Neural cell (in vitro differentiated cells): Measurements from ENCODE around the gene GLRA1.

Experiments
- CTCF ChIP-seq: fragments of 450-650 bp; IDR thresholded peaks from 2 replicates; pipeline ENCODE4 v1.5.1; 2014; ENCODE audit warnings: antibody characterized with exemption, mild to moderate bottlenecking, moderate library complexity; ENCODE audit not compliant: poor library complexity, severe bottlenecking
- EP300 ChIP-seq: fragments of 450-650 bp; conservative IDR thresholded peaks from 2 replicates; pipeline ENCODE4 v1.6.1; 2014; ENCODE audit warnings: antibody characterized with exemption, mild to moderate bottlenecking, moderate library complexity; ENCODE audit not compliant: poor library complexity, severe bottlenecking
- EZH2 ChIP-seq: fragments of 200-600, 300-800 bp; shearing (Covaris generic), sonication (generic); IDR thresholded peaks from 2 replicates; pipeline ENCODE4 v1.6.1; 2014; ENCODE audit warnings: antibody characterized with exemption, low read length, borderline replicate concordance, mild to moderate bottlenecking; ENCODE audit not compliant: insufficient read depth, poor library complexity, severe bottlenecking
- POLR2AphosphoS5 ChIP-seq: IDR thresholded peaks from 2 replicates; pipeline ENCODE4 v1.6.1; 2012
- RAD21 ChIP-seq: fragments of 450-650 bp; conservative IDR thresholded peaks from 2 replicates; pipeline ENCODE4 v1.6.1; 2014; ENCODE audit warnings: antibody characterized with exemption, mild to moderate bottlenecking, moderate library complexity
- SMC3 ChIP-seq: fragments of 450-650 bp; conservative IDR thresholded peaks from 2 replicates; pipeline ENCODE4 v1.6.1; 2014; ENCODE audit warnings: antibody characterized with exemption, mild to moderate bottlenecking, moderate library complexity; ENCODE audit not compliant: poor library complexity
- TAF1 ChIP-seq: IDR thresholded peaks from 2 replicates; pipeline ENCODE4 v1.6.1; 2012; ENCODE audit warnings: low read depth
- TF ChIP-seq, protein P1 (sequence below): IDR thresholded peaks from 2 replicates; pipeline ENCODE4 v1.6.1; 2012; ENCODE audit warnings: borderline replicate concordance

DNA sequence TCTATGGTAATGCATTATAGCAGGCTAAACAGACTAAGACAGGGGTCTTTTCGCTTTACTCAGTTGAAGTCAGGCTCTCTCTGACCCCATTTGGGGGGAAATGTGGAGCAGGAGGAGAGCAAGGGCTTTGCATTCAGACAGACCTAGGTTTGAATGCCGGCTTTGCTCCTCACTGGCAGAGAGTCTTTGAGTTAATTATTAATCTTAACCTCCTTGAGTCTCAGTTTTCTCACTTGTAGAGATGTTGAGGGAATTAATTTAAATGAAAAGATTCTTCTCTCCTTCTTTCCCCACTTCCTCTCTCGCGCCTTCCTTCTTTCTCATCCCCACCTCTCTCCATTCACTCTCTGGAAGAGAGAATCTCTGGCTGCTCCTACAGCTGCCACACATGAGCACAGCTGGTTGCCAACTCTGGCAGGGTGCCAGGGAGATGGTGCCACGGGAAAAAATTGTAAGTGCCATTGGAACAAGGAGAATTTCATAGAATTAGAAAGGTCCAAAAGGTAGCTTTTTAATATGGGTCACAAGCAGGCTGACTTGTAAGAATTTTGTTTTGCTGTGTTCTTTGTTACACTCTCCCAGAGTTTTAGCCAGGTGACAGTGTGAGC lies 25.2 kb upstream of the GLRA1 start:
- TF ChIP-seq TAF1 = no peak
- TF ChIP-seq EP300 = no peak
- no peak for TF ChIP-seq CTCF
- TF ChIP-seq, protein P1, sequence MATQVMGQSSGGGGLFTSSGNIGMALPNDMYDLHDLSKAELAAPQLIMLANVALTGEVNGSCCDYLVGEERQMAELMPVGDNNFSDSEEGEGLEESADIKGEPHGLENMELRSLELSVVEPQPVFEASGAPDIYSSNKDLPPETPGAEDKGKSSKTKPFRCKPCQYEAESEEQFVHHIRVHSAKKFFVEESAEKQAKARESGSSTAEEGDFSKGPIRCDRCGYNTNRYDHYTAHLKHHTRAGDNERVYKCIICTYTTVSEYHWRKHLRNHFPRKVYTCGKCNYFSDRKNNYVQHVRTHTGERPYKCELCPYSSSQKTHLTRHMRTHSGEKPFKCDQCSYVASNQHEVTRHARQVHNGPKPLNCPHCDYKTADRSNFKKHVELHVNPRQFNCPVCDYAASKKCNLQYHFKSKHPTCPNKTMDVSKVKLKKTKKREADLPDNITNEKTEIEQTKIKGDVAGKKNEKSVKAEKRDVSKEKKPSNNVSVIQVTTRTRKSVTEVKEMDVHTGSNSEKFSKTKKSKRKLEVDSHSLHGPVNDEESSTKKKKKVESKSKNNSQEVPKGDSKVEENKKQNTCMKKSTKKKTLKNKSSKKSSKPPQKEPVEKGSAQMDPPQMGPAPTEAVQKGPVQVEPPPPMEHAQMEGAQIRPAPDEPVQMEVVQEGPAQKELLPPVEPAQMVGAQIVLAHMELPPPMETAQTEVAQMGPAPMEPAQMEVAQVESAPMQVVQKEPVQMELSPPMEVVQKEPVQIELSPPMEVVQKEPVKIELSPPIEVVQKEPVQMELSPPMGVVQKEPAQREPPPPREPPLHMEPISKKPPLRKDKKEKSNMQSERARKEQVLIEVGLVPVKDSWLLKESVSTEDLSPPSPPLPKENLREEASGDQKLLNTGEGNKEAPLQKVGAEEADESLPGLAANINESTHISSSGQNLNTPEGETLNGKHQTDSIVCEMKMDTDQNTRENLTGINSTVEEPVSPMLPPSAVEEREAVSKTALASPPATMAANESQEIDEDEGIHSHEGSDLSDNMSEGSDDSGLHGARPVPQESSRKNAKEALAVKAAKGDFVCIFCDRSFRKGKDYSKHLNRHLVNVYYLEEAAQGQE = no peak
- TF ChIP-seq SMC3 = no peak
- no peak for TF ChIP-seq RAD21
- TF ChIP-seq POLR2AphosphoS5 = no peak
- TF ChIP-seq EZH2 = no peak
